Epithelial cell of esophagus (primary cell): Measurements from ENCODE around the gene HGF.
A peak's percentile ranks its signal among the peaks of the same experiment; 100 is the strongest.

ENCODE experiments used
- DNase-seq: peaks from one replicate; pipeline ENCODE4 v3.0.0; 2010; ENCODE audit warnings: low read depth
- H3K4me3 ChIP-seq: 2 replicates; pipeline ENCODE4 v1.5.1; 2011; ENCODE audit warnings: mild to moderate bottlenecking, low read length, control low read depth
- CTCF ChIP-seq: IDR thresholded peaks from 2 replicates; pipeline ENCODE4 v1.5.1; 2011; ENCODE audit warnings: low read depth, mild to moderate bottlenecking, low read length, control low read depth, inconsistent platforms; ENCODE audit not compliant: insufficient read depth; ENCODE audit errors: missing control alignments

Gene HGF

GRCh38 chr7:81692146-81692905, 77.5 kb downstream of the HGF start:
- no peak overlapping the region for H3K4me3 ChIP-seq
- TF ChIP-seq CTCF = no peak
- DNase-seq = peak; percentile 57

GRCh38 chr7:81691199-81691821, 78.5 kb downstream of the HGF start:
- TF ChIP-seq CTCF = no peak
- no peak overlapping the region for H3K4me3 ChIP-seq
- no peak for DNase-seq

GRCh38 chr7:81690688-81691087, 79.2 kb downstream of the HGF start:
- no peak for DNase-seq
- no peak for TF ChIP-seq CTCF
- no peak overlapping the region for H3K4me3 ChIP-seq

GRCh38 chr7:81690251-81690650, 79.6 kb downstream of the HGF start:
- no peak overlapping the region for H3K4me3 ChIP-seq
- no peak for TF ChIP-seq CTCF
- DNase-seq = peak; percentile 13

GRCh38 chr7:81688622-81689411, 81.0 kb downstream of the HGF start:
- DNase-seq = no peak
- TF ChIP-seq CTCF = no peak
- H3K4me3 ChIP-seq = no peak overlapping the region

GRCh38 chr7:81687062-81687461, 82.8 kb downstream of the HGF start:
- DNase-seq = no peak
- TF ChIP-seq CTCF = no peak
- H3K4me3 ChIP-seq = no peak overlapping the region
